Measurements from ENCODE around the gene GPR137B. TPM values are rescaled to one million over a fixed set of nuclear protein-coding genes. Genes with fewer than 3 reads are reported as not detected.

GPR137B gene
- total RNA-seq, 1 experiment from 2014 or later: 7.1 TPM

GRCh38 chr1:236204039-236204438, 61.7 kb downstream of the GPR137B start:
- CTCF ChIA-PET: no interaction called here

GRCh38 chr1:236204656-236205055, 62.3 kb downstream of the GPR137B start:
- Histone ChIP-seq H3K4me3 (ENCODE audit: low read depth, low read length, poor library complexity, severe bottlenecking) (no peak overlapping the region), H3K4me1 (ENCODE audit: insufficient read depth, low read length, poor library complexity, severe bottlenecking) (no peaks in the 10 kb centered on the region), H3K9me3 (ENCODE audit: low read depth, low read length, poor library complexity, severe bottlenecking) (peaks cover 5% of the 10 kb centered on the region), H3K36me3 (ENCODE audit: insufficient read depth, low read length, poor library complexity, severe bottlenecking) (no peaks in the 10 kb centered on the region), H3K27me3 (replicated peaks; ENCODE audit: insufficient read depth, low read depth, low read length, poor library complexity) (no peaks in the 10 kb centered on the region), H3K27ac (ENCODE audit: low read depth, low read length, poor library complexity, severe bottlenecking) (no peak overlapping the region)
- intact Hi-C loops (cut with micrococcal nuclease; ENCODE audit: unreplicated experiment): no loop called here
- BruUV-seq (replicated peaks): no TSS peak
- TF ChIP-seq EZH2 (IDR thresholded peaks at IDR 0.05; ENCODE audit: borderline replicate concordance, low read depth, low read length, poor library complexity, severe bottlenecking) (no peak), CTCF (conservative IDR thresholded peaks at IDR 0.05; ENCODE audit: low read depth, low read length) (no peak)
- ChIA-PET POLR2A (ENCODE audit: low non-redundant PET) (no interaction called here), CTCF (no interaction called here)
- DNase-seq (ENCODE audit: low spot score): no peak

More at GRCh38 chr1:236204039-236204438, 61.7 kb downstream of the GPR137B start:
- H3K36me3 ChIP-seq (ENCODE audit: insufficient read depth, low read length, poor library complexity, severe bottlenecking): no peaks in the 10 kb centered on the region
- POLR2A ChIA-PET (ENCODE audit: low non-redundant PET): no interaction called here
- no peak for DNase-seq (ENCODE audit: low spot score)
- TF ChIP-seq EZH2 (IDR thresholded peaks at IDR 0.05; ENCODE audit: borderline replicate concordance, low read depth, low read length, poor library complexity, severe bottlenecking) (no peak), CTCF (conservative IDR thresholded peaks at IDR 0.05; ENCODE audit: low read depth, low read length) (no peak)
- BruUV-seq (replicated peaks): no TSS peak
- intact Hi-C loops (cut with micrococcal nuclease; ENCODE audit: unreplicated experiment): no loop called here
- H3K9me3 ChIP-seq (ENCODE audit: low read depth, low read length, poor library complexity, severe bottlenecking): peaks cover 5% of the 10 kb centered on the region
- H3K4me1 ChIP-seq (ENCODE audit: insufficient read depth, low read length, poor library complexity, severe bottlenecking): no peaks in the 10 kb centered on the region
- no peak overlapping the region for H3K27ac ChIP-seq (ENCODE audit: low read depth, low read length, poor library complexity, severe bottlenecking)
- H3K4me3 ChIP-seq (ENCODE audit: low read depth, low read length, poor library complexity, severe bottlenecking): no peak overlapping the region
- no peaks in the 10 kb centered on the region for H3K27me3 ChIP-seq (replicated peaks; ENCODE audit: insufficient read depth, low read depth, low read length, poor library complexity)

- no TSS peak for BruUV-seq (replicated peaks)
- CTCF ChIA-PET: no interaction called here
- H3K4me3 ChIP-seq (ENCODE audit: low read depth, low read length, poor library complexity, severe bottlenecking): no peak overlapping the region
- no peak for DNase-seq (ENCODE audit: low spot score)
- H3K27me3 ChIP-seq (replicated peaks; ENCODE audit: insufficient read depth, low read depth, low read length, poor library complexity): no peaks in the 10 kb centered on the region
- H3K4me1 ChIP-seq (ENCODE audit: insufficient read depth, low read length, poor library complexity, severe bottlenecking): no peaks in the 10 kb centered on the region
- intact Hi-C loops (cut with micrococcal nuclease; ENCODE audit: unreplicated experiment): no loop called here
- no peaks in the 10 kb centered on the region for H3K9me3 ChIP-seq (ENCODE audit: low read depth, low read length, poor library complexity, severe bottlenecking)
- POLR2A ChIA-PET (ENCODE audit: low non-redundant PET): no interaction called here
- H3K36me3 ChIP-seq (ENCODE audit: insufficient read depth, low read length, poor library complexity, severe bottlenecking): no peaks in the 10 kb centered on the region
- TF ChIP-seq CTCF (conservative IDR thresholded peaks at IDR 0.05; ENCODE audit: low read depth, low read length) (no peak), EZH2 (IDR thresholded peaks at IDR 0.05; ENCODE audit: borderline replicate concordance, low read depth, low read length, poor library complexity, severe bottlenecking) (no peak)
- H3K27ac ChIP-seq (ENCODE audit: low read depth, low read length, poor library complexity, severe bottlenecking): no peak overlapping the region
Measured at GRCh38 chr1:236206548-236206947, 64.2 kb downstream of the GPR137B start.

Measured in A673 (cell line).